Tibial artery (tissue), 4 donors: ENCODE data around the gene PSMG1.

Experiments
- DNase-seq, 2 donors: peaks; one replicate each; pipeline ENCODE4 v3.0.0-alpha.2; 2019
- H3K27ac ChIP-seq, 2 donors: fragments of 200-600 bp; sonication (generic) in 1 of 2; 1 replicate in 1 of 2; 2 replicates in 1 of 2; pipeline ENCODE4 v1.5.1; 2018 to 2019; ENCODE audit warnings: mild to moderate bottlenecking in 1 of 2
- H3K27me3 ChIP-seq, 2 donors: fragments of 200-600 bp; sonication (generic) in 1 of 2; one replicate each; pipeline versions ENCODE4 v1.5.1 to v1.6.0; 2016 to 2019
- H3K36me3 ChIP-seq, 3 donors: fragments of 200-600 bp; sonication (generic) in 2 of 3; one replicate each; pipeline ENCODE4 v1.5.1; 2016 to 2019; ENCODE audit warnings: mild to moderate bottlenecking in 2 of 3
- H3K4me1 ChIP-seq, 4 donors: fragments of 200-600 bp; sonication (generic) in 2 of 4; 1 replicate in 3 of 4; 2 replicates in 1 of 4; pipeline ENCODE4 v1.5.1; 2016 to 2019
- H3K4me3 ChIP-seq, 2 donors: fragments of 200-600 bp; sonication (generic) in 1 of 2; 1 replicate in 1 of 2; 2 replicates in 1 of 2; pipeline ENCODE4 v1.5.1; 2018 to 2019; ENCODE audit warnings: mild to moderate bottlenecking in 2 of 2
- H3K9me3 ChIP-seq, 3 donors: fragments of 200-600 bp; sonication (generic) in 1 of 3; one replicate each; pipeline ENCODE4 v1.5.1; 2016 to 2019
- CTCF ChIP-seq, 2 experiments: fragments of 200-600 bp in 1 of 2; fragments of 450-650 bp in 1 of 2; IDR thresholded peaks; one replicate each; pipeline ENCODE4 v1.5.1; 2017 to 2019; ENCODE audit warnings: antibody characterized with exemption in 2 of 2, mild to moderate bottlenecking in 1 of 2, moderate library complexity in 1 of 2
- intact Hi-C: fragments of 100-400 bp; cut with DNase I; formaldehyde crosslinking; loops from one replicate; pipeline ENCODE4 v1.15.0; 2023; ENCODE audit warnings: low total_unique reads

Gene PSMG1

GRCh38 chr21:39220150-39220549 lies 36.9 kb upstream of the PSMG1 start:
- Histone ChIP-seq H3K9me3 (no peaks in the 10 kb centered on the region), H3K4me3 (no peak overlapping the region), H3K36me3 (peaks cover 23 to 57% (median 41%) of the 10 kb centered on the region in 3 donors), H3K27me3 (no peaks in the 10 kb centered on the region), H3K27ac (no peak overlapping the region), H3K4me1 (no peaks in the 10 kb centered on the region)
- intact Hi-C loops, result no loop called here
- no peak for DNase-seq
- TF ChIP-seq CTCF (IDR thresholded peaks at IDR 0.05), result no peak

DNA sequence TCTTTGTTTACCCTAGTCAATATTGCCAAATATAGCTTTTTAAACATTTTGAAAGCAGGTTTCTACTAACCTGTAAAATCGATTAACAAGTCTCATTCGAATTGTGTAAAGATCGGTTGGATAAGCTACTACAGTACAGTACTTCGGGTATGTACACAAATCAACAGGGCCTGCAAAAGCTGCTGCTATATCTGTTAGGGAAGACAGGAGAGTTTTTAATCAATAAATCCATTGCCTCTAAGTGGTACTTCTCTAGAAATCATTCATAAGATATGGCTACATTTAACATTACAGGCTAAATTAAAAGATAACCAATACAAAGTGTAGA lies 34.8 kb upstream of the PSMG1 start:
- Histone ChIP-seq H3K27ac (no peak overlapping the region), H3K4me1 (no peaks in the 10 kb centered on the region), H3K9me3 (no peaks in the 10 kb centered on the region), H3K36me3 (peaks cover 31 to 63% (median 32%) of the 10 kb centered on the region in 3 donors), H3K4me3 (no peak overlapping the region), H3K27me3 (no peaks in the 10 kb centered on the region)
- intact Hi-C loops, result no loop called here
- no peak for DNase-seq
- no peak for TF ChIP-seq CTCF (IDR thresholded peaks at IDR 0.05)

DNA sequence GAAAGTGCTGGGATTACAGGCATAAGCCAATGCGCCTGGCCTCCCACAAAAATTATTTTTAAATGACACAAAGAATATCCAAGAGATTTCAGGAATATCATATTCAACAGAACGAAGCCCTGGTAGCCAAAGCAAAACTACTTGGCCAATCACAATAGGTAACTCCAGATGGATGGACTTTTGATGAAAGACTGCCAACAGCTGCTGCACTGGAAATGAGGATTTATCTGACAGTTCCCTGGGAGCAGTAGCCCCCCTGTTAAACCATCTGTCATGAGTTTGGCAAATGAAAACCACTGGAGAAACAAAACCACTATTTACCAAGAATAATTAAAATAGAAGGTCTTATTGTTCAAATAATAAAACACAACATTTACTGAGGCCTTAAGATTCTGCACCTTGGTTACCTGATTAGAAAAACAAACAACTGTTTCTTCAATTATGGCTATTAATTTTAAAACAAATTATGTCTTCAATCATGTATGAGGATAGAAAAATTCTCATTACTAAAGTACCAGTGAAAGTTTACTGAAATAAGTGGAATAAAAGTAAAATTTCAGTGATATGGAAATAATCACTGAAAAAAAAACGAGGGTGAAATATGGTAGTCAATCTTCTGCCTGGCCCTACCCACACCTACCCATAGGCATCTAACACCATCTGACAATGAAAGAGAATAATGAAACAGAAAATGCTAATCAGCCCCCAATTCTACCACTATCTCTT lies 34.3 kb upstream of the PSMG1 start:
- Histone ChIP-seq H3K4me1 (no peaks in the 10 kb centered on the region), H3K27ac (no peak overlapping the region), H3K4me3 (no peak overlapping the region), H3K9me3 (no peaks in the 10 kb centered on the region), H3K27me3 (no peaks in the 10 kb centered on the region), H3K36me3 (peaks cover 31 to 66% (median 32%) of the 10 kb centered on the region in 3 donors)
- no peak for TF ChIP-seq CTCF (IDR thresholded peaks at IDR 0.05)
- intact Hi-C loops, result no loop called here
- no peak for DNase-seq

DNA sequence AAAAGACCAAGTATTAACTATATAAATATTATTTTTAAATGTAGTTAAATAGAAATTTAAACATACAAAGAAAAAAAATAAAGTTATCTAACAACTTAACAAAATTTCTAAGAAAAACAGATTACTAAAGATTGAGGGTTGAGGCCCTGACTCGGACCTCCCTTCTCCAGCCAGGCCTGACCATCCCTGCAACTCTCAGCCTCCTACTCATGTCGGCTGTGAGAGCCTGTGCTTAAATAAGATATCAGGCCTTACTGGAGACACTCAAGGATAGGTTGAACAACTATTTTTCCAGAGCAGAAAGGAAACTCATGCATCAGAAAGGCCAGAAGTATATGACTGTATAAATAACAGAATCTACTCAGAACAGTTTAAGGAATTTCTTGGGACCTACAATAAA lies 33.0 kb upstream of the PSMG1 start:
- DNase-seq, result no peak
- intact Hi-C loops, result no loop called here
- Histone ChIP-seq H3K4me3 (no peak overlapping the region), H3K27me3 (no peaks in the 10 kb centered on the region), H3K4me1 (no peaks in the 10 kb centered on the region), H3K9me3 (no peaks in the 10 kb centered on the region), H3K36me3 (peaks cover 29 to 58% (median 31%) of the 10 kb centered on the region in 3 donors), H3K27ac (no peak overlapping the region)
- TF ChIP-seq CTCF (IDR thresholded peaks at IDR 0.05), result no peak

- intact Hi-C loops, result no loop called here
- Histone ChIP-seq H3K27me3 (no peaks in the 10 kb centered on the region), H3K9me3 (no peaks in the 10 kb centered on the region), H3K36me3 (peaks cover 29 to 60% (median 31%) of the 10 kb centered on the region in 3 donors), H3K4me3 (no peak overlapping the region), H3K4me1 (no peaks in the 10 kb centered on the region), H3K27ac (no peak overlapping the region)
- DNase-seq, result no peak
- TF ChIP-seq CTCF (IDR thresholded peaks at IDR 0.05), result no peak
Measured at GRCh38 chr21:39215078-39215477, 31.8 kb upstream of the PSMG1 start.

- peaks cover 24 to 65% (median 25%) of the 10 kb centered on the region in 3 donors for H3K36me3 ChIP-seq
- intact Hi-C loops, result no loop called here
- TF ChIP-seq CTCF (IDR thresholded peaks at IDR 0.05), result no peak
- no peaks in the 10 kb centered on the region for H3K9me3 ChIP-seq
- no peaks in the 10 kb centered on the region for H3K4me1 ChIP-seq
- no peak for DNase-seq
- H3K27me3 ChIP-seq, result no peaks in the 10 kb centered on the region
- H3K4me3 ChIP-seq, result no peak overlapping the region
- H3K27ac ChIP-seq, result no peak overlapping the region
Measured at GRCh38 chr21:39209334-39209688, 26.1 kb upstream of the PSMG1 start.
